HG02885 (cell line): ENCODE measurements around the gene LGI4.

Experiments used
- ATAC-seq: cut with Tn5 transposase; IDR thresholded peaks from one replicate; pipeline ENCODE4 v1.9.1; 2021; ENCODE audit warnings: mild to moderate bottlenecking; ENCODE audit not compliant: unreplicated experiment, poor library complexity

Gene LGI4

DNA sequence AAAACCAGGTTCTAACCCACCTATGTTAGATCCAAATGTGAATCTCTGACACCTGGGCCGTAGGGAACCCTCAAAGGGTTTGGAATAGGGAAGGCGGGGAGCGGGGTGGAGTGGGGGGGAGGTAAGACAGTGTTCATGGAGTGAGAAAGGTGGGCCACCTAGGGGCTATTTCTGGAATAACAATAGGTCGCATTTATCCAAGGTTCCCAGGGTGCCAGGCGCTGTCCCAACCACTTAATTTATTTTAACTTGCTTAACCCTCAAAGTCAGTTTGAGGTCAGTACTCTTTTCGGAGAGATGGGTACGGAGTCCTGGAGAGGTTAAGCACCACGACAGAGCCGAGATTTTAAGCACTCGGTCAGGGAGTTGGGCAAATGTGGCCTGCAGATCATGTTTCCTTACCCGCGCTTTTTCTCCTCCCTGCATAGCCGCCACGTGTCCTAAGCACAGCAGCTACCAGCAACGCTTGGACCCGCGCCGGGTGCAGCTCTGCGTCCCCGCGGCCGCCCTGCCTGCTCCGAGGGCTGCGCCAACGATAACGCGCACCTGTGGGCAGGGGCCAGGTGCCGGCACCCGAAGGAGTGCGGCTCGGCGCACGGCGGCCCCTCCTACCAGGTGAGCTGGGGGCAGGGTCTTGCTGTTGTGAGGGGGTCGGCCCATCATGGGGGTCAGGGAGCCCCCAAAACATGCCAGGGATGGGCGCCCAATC is 44.2 kb downstream of the LGI4 start:
- ATAC-seq = no peak

DNA sequence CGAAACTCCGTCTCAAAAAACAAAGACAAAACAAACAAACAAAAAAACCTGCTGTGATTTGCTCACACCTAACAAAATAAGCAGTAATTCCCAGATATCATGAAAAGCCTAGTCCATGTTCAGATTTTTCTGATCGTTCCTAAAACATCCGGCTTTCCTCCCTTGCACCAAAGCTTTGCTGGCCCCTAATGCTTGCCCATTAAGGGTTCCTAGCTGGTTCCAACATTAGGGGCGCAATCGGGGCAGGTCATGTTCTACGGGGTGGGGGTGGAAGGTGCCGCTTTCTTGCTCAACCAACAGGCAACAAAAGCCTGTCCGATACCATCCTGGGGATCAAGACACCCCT is 44.7 kb downstream of the LGI4 start:
- no peak for ATAC-seq

DNA sequence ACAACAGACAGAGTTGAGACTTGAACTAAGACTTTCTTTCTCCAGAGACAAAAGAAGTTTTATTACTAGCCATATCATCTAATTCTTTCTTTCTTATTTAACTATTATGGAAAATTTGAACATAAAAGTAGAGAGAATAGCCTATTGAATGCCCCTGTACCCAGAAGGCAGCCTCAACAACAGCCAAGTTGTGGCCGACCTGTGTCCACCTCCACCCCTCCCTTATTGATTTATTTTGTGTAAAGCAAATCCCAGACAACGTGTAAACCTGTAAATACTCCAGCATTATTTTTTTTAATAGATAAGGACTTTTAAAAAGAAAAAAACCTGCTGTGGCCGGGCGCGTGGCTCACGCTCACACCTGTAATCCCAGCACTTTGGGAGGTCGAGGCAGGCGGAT is 45.3 kb downstream of the LGI4 start:
- no peak for ATAC-seq

DNA sequence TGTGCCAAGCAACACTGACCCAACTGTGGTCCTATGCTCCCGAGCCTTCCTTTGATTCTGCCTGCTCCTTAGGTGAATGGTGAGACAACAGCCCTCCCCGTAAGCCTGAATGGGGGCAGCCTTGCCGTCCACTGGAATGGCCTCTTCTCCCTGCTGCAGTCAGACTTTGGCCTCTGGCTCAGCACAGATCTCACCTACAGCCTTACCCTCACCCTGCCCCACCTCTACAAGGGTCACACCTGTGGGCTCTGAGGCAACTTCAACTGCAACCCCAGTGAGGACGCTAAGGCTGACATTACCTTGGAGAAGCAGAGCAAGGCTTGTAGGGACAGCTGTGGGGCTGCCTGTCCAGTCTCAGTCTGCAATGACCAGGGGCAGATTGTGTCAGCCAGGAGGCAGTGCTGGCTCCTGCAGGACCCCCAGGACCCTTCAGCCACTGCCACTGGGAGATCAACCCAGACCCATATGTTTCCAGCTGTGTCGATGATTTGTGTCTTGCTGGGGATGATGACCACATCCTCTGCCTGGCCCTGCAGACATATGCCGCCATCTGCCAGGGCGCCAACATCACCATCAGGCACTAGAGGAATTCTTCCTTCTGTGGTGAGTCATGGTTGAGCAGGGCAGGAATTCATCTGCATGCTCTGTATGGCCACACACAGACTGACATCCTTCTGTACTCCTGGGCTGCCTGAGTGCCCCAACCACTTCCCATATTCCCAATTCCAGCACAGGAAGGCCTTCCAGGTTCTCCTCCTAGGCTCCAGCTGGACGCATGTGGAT is 46.5 kb downstream of the LGI4 start:
- no peak for ATAC-seq

DNA sequence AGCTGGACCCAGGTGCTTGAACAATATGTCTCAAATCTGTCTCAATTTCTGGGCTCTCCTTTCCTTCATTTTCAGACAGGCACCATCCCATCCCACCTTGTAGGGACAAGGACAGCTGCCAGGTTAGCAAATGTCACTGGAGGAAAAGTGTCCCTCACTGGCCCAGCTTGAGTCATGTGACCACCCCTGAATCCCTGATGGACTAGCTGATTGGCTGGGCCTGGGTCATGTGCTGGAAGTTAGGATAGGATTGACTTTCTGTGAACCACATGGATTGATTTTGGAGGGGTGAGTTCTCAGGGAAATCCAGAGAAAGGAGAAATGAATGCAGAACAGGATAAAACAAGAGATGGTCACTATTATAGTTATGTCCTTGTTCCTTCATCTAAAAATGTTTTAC is 47.5 kb downstream of the LGI4 start:
- ATAC-seq = no peak

DNA sequence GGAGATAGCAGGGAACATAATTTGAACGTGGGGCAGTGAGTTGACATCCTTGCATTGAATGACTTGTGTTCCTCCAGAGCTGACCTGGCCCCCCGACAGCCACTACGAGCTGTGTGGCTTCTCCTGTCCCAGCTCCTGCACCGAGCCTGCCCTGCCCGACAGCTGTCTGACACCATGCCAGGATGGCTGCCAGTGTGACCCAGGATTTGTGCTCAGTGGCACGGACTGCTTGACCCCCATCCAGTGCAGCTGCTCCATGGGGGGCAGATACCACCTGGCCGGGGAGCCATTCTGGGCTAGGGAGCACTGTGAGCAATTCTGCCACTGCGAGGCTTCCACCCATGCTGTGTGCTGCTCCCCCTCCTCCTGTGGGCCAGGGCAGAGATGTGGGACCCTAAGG is 48.4 kb downstream of the LGI4 start:
- ATAC-seq = no peak

DNA sequence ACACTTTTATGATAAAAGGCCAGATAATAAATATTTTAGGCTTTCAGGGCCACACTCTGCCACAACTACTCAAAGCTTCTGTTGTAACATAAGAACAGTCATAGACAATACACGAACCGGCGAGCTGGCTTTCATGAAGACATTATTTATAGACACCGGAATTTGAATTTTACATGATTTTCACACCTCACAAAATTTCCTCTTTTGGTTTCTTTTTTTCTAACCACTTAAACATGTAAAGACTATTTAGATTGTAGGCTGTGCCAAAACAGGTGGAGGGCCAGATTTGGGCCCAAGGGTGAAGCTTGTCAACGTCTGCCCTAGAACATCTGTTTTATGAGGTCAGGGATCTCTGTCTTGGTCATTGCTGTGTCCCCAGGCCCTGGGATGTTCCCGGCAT is 48.9 kb downstream of the LGI4 start:
- no peak for ATAC-seq

DNA sequence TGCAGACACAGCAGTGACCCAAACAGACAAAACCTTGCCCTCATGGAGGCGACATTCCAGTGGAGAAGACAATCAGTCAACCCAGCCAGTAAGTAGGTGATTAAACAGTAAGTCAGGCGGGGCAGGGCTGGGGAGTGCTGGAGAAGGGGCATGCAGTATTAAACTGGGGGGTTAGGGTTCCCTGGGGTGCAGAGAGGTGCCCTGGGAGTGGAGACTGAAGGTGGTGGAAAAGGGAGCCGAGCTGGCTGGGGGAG is 50.4 kb downstream of the LGI4 start:
- no peak for ATAC-seq

DNA sequence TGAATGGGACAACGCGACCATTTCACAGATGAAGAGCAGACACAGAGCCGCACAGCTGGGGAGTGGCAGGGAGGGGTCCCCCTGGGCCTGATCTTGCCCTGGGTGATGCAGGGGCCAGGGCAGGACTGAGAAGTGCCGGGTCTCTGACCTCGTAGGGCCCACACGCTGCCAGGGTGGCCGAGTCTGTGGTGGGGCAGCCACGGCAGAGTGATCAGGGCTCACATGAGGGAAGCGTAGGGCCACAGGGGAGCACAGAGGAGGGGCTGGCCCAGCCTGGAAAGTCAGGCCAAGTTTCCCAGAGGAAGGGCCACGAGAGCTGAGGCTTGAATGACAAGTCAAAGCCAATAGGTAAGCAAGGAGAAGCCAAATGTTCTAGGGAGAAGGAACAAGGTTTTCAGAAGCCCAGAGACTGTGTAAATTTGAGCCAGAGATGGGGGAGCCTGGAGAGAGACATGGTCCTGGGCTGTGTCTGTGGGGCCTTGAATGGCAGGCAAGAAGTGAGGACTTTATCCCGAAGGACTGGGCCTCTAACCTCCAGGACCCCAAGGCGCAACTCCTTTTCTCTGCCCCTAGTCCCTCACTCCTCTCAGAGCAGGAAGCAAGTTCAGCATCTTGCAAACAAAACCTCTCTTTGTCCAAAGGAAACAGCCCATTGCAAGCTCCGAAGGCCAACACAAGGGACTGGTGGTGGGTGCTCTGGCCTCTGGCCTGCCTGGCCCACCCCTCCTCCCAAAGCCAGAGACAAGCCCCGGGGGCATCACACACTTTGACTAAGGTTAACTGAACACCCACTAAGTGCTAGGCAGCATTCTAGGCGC is 51.0 kb downstream of the LGI4 start:
- ATAC-seq = no peak

DNA sequence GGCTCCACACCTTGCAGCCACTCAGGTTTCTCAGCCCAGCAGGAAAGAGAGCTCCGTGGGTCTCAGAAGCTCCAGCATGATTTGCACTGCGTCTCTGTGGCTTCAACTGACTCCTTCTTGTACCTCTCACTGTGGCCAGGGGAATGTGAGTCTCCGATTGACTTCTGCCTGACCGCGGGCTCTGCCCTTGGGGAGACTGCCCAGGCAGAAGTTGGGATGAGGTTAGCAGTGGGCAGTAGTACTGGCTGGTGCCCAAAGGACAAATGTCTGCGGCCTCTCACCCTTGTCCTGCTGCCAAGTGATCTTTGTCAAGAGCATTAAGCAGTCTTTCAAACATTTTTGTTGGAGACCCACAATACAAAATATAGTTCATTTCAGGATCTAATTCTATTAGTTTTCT is 53.7 kb downstream of the LGI4 start:
- no peak for ATAC-seq

DNA sequence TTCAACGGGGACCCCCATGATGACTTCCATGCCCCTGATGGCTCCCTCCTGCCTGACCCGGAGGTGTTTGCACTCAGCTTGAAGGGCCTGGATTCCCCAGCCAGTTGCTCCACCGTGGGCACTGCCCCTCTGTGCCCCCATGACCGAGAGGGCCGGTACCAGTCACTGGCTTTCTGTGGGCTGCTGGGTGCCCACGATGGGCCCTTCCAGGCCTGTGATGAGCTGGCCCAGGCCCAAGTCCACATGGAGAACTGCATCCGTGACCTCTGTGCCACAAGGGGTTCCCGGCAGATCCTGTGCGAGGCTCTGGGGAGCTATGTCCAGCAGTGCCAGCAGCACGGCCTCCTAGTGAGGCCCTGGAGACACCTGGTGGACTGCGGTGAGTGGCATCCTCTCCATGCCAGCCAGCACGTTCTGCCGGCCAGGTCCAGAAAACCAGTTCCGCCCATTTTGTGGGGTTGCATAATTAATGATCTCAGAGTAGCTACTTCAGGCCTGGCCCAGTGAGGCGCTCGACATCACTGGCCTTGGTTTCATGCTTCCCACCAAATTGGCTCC is 54.2 kb downstream of the LGI4 start:
- no peak for ATAC-seq

DNA sequence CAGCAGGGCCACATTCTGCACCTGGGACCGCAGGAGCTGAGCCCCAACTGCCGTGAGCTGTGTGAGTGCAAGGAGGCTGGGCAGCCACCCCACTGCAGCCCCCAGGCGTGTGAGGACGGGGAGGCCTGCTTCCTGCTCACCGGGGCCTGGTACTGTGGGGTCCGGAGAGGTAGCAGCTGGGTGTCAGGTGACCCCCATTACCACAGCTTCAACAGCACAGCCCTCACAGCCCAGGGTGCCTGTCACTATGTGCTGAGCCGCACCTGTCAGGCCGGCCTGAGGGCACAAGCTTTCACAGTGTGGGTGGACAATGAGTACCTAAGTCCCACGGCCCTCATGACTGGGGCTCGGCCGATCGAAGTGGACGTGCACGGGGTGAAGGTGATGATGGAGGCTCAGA is 55.0 kb downstream of the LGI4 start:
- ATAC-seq = no peak

DNA sequence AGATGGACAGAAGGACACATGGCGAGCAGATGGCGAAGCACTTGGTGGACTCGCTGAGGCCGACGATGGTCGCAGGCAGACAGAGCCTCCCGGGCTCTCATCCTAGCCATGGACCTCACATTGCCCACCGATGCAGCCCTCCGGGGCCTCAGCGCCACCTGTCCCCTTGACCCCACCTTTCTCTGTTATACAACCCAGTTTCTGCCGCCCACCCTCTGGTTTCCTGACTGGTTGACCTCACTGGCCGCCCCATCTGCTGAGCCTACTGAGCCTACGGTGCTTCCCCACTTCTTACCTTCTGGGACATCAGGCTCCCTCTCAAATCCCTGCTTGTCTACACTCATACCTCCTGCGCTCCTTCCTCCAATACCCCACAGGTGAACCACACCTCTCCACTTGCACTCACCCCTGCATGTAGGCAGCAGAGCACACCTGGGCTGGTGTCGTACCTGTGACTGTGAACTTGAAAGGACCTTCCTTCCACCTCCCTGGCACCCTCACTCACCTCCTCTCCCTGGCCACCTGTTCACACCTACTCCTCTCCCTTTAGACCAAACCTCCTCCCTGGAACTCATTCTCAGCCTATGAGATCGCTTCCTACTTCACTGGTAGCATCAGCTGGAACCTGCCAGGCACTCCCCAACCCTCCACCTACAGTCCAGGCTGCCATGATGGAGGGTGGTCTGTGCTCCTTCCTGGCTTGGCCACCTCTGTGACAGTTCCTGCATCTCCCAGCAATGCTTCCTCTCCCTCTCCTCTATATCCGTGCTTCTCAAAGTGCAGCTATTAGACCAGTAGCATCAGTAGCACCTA is 57.2 kb downstream of the LGI4 start:
- ATAC-seq = no peak

DNA sequence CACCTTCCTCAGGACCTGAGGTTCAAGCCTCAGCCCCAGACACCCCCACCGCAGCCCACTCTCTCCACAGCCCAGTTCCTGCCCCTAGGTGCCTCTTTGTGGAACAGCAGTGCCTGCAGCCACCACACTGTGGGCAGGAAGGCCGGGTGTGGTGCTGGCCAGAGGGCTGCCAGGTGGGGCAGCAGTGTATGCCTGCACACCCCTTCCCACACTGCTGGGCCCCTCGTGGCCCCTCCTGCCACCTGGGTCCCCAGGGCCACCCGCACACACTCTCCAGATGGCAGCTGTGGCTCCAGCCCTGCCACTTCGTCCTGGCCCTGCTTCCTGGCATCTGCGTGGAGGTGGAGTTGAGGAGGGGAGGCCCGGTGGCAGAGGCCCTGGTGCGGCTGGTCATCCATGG is 58.2 kb downstream of the LGI4 start:
- no peak for ATAC-seq

DNA sequence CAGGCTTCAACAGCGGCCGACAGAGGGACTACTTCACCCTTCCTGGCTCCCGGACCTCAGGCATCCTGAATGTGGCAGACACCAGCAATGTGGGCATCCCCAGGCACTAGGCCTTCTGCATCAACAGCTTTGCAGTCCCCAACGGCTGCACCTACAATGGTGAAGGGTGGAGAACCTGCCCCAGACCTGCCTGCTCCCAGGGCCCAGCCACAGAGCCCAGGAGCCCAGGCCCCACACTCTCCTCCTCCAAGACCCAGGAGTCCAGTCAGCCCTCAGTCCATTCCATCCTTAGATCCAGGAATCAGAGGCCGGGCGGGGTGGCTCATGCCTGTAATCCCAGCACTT is 58.9 kb downstream of the LGI4 start:
- ATAC-seq = no peak

DNA sequence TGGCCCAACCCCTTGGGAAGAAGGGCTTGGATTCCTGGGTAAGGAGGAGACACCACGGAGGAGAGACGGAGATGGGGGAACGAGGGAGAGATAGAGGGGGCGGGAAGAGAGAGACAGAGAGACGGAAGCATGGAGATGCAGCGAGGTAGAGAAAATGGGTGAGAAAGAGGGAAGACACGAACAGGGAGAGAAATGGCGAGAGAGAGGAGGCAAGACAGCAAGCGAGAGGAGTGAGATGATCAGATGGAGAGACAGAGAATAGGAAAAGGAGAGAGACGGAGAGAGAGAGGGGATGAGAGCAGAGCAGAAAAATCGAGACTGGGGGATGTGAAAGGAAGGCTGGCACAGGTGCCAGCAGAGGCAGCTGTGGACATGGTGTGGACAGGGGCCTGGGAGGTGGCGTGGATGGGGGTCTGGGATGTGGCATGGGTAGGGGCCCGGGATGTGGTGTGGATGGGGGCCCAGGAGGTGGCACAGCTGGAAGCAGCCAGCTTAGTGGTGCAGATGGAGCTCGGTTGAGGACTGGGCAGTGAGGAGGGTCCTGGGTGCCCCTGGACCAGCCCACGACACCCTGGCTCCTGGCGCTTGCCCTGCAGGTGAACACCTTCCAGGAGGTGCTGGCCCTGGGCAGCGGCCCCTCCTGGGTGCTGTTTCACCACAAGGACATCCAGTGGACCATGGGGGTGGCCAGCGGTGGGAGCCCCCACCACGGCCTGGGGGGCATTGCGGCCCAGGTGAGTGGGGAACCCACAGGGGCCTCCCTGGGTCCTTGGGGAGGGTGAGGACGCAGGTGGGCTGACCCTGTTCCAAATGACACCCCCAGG is 59.4 kb downstream of the LGI4 start:
- ATAC-seq = no peak
